ENCODE data around the gene SCML1.

GRCh38 chrX:17732138-17732783, 5.0 kb upstream of the SCML1 start:
- TF ChIP-seq CTCF (conservative IDR thresholded peaks at IDR 0.05; ENCODE audit: low read length) (no peak), EZH2phosphoT487 (IDR thresholded peaks at IDR 0.05; ENCODE audit: borderline replicate concordance) (no peak)
